ENCODE data around the gene DNM1. TPM values are rescaled to one million over a fixed set of nuclear protein-coding genes. Genes with fewer than 3 reads are reported as not detected.

Gene DNM1
- total and polyA plus RNA-seq, 7 donors = 1.1 to 5.4 (median 2.1) TPM

- ATAC-seq = peak in 1 of 4 donors; percentile 26
- 80 to 81% (median 80%) methylated on average over 23 of the region's 23 CpGs for WGBS, 3 donors
Observed at GRCh38 chr9:128257086-128257825, 54.1 kb downstream of the DNM1 start.

GRCh38 chr9:128257907-128258306 lies 54.7 kb downstream of the DNM1 start:
- H3K27me3 ChIP-seq (ENCODE audit: insufficient read depth in 3 of 3, low read length in 2 of 3) = no peaks in the 10 kb centered on the region
- ATAC-seq (no peak), DNase-seq (no peak)
- intact Hi-C loops (cut with DNase I) = no loop called here
- TF ChIP-seq CTCF (IDR thresholded peaks at IDR 0.05) = no peak
- H3K4me1 ChIP-seq = no peaks in the 10 kb centered on the region
- H3K36me3 ChIP-seq (ENCODE audit: insufficient read depth in 1 of 2, low read depth in 1 of 2) = peaks cover 14 to 71% of the 10 kb centered on the region in 2 donors
- no peaks in the 10 kb centered on the region for H3K9me3 ChIP-seq
- 86 to 91% (median 86%) methylated on average over 11 of the region's 11 CpGs for WGBS, 3 donors
- H3K4me3 ChIP-seq = no peak overlapping the region
- no peak overlapping the region for H3K27ac ChIP-seq

More at GRCh38 chr9:128257086-128257825, 54.1 kb downstream of the DNM1 start:
- Histone ChIP-seq H3K27ac (no peak overlapping the region), H3K36me3 (ENCODE audit: insufficient read depth in 1 of 2, low read depth in 1 of 2) (peaks cover 9 to 64% of the 10 kb centered on the region in 2 donors), H3K9me3 (no peaks in the 10 kb centered on the region), H3K4me3 (no peak overlapping the region), H3K27me3 (ENCODE audit: insufficient read depth in 3 of 3, low read length in 2 of 3) (peaks cover 0 to 2% (median under 1%) of the 10 kb centered on the region in 3 donors), H3K4me1 (no peaks in the 10 kb centered on the region)
- no peak for DNase-seq
- no peak for TF ChIP-seq CTCF (IDR thresholded peaks at IDR 0.05)
- intact Hi-C loops (cut with DNase I) = no loop called here

- no peaks in the 10 kb centered on the region for H3K27me3 ChIP-seq (ENCODE audit: insufficient read depth in 3 of 3, low read length in 2 of 3)
- no peak overlapping the region for H3K27ac ChIP-seq
- H3K36me3 ChIP-seq (ENCODE audit: insufficient read depth in 1 of 2, low read depth in 1 of 2) = peaks cover 14 to 75% of the 10 kb centered on the region in 2 donors
- DNase-seq = no peak
- H3K4me1 ChIP-seq = no peaks in the 10 kb centered on the region
- 83 to 96% (median 91%) methylated on average over 3 to 6 of the region's 6 CpGs for WGBS, 3 donors
- intact Hi-C loops (cut with DNase I) = no loop called here
- ATAC-seq = no peak
- no peaks in the 10 kb centered on the region for H3K9me3 ChIP-seq
- TF ChIP-seq CTCF (IDR thresholded peaks at IDR 0.05) = no peak
- no peak overlapping the region for H3K4me3 ChIP-seq
Observed at GRCh38 chr9:128258326-128258725, 55.1 kb downstream of the DNM1 start.

GRCh38 chr9:128259156-128259555 lies 56.0 kb downstream of the DNM1 start:
- peaks cover 14 to 81% of the 10 kb centered on the region in 2 donors for H3K36me3 ChIP-seq (ENCODE audit: insufficient read depth in 1 of 2, low read depth in 1 of 2)
- WGBS, 3 donors = 82 to 91% (median 84%) methylated on average over 9 of the region's 9 CpGs
- no peak overlapping the region for H3K4me3 ChIP-seq
- no peak for DNase-seq
- no peaks in the 10 kb centered on the region for H3K9me3 ChIP-seq
- no peaks in the 10 kb centered on the region for H3K27me3 ChIP-seq (ENCODE audit: insufficient read depth in 3 of 3, low read length in 2 of 3)
- H3K27ac ChIP-seq = no peak overlapping the region
- H3K4me1 ChIP-seq = no peaks in the 10 kb centered on the region
- ATAC-seq = no peak
- TF ChIP-seq CTCF (IDR thresholded peaks at IDR 0.05) = no peak
- intact Hi-C loops (cut with DNase I) = no loop called here
